ENCODE data around the gene PTPRN2.
"Not testable (repeated sequence)": the region's sequence is repeated elsewhere in the genome, so short reads cannot be mapped to it uniquely, and the experiment has no call there.

Gene PTPRN2

GRCh38 chr7:157947504-157947903 lies 640.1 kb downstream of the PTPRN2 start:
- DNase-seq (ENCODE audit: low spot score), result no peak

- DNase-seq (ENCODE audit: low spot score), result no peak
Observed at GRCh38 chr7:157946398-157947060, 641.1 kb downstream of the PTPRN2 start.

- no peak for DNase-seq (ENCODE audit: low spot score)
Observed at GRCh38 chr7:157945401-157945800, 642.2 kb downstream of the PTPRN2 start.

- no peak for DNase-seq (ENCODE audit: low spot score)
Observed at GRCh38 chr7:157944734-157945291, 642.8 kb downstream of the PTPRN2 start.

- no peak for DNase-seq (ENCODE audit: low spot score)
Observed at GRCh38 chr7:157944051-157944450, 643.6 kb downstream of the PTPRN2 start.

GRCh38 chr7:157943561-157943960 lies 644.1 kb downstream of the PTPRN2 start:
- no peak for DNase-seq (ENCODE audit: low spot score)

- DNase-seq (ENCODE audit: low spot score), result no peak
Observed at GRCh38 chr7:157941210-157941609, 646.4 kb downstream of the PTPRN2 start.

GRCh38 chr7:157940497-157940896 lies 647.1 kb downstream of the PTPRN2 start:
- no peak for DNase-seq (ENCODE audit: low spot score)

GRCh38 chr7:157938211-157938610 lies 649.4 kb downstream of the PTPRN2 start:
- DNase-seq (ENCODE audit: low spot score), result no peak

GRCh38 chr7:157937406-157937805 lies 650.2 kb downstream of the PTPRN2 start:
- DNase-seq (ENCODE audit: low spot score), result no peak

- DNase-seq (ENCODE audit: low spot score), result no peak
Observed at GRCh38 chr7:157936976-157937375, 650.6 kb downstream of the PTPRN2 start.

GRCh38 chr7:157935721-157936120 lies 651.9 kb downstream of the PTPRN2 start:
- not testable (repeated sequence) for DNase-seq (ENCODE audit: low spot score)

- DNase-seq (ENCODE audit: low spot score), result peak; percentile 11
Observed at GRCh38 chr7:157933219-157934155, 654.1 kb downstream of the PTPRN2 start.

- peak; percentile 59 for DNase-seq (ENCODE audit: low spot score)
Observed at GRCh38 chr7:157932498-157933218, 655.0 kb downstream of the PTPRN2 start.

- DNase-seq (ENCODE audit: low spot score), result no peak
Observed at GRCh38 chr7:157930926-157931466, 656.6 kb downstream of the PTPRN2 start.

- DNase-seq (ENCODE audit: low spot score), result no peak
Observed at GRCh38 chr7:157930441-157930840, 657.2 kb downstream of the PTPRN2 start.

- DNase-seq (ENCODE audit: low spot score), result no peak
Observed at GRCh38 chr7:157929671-157930070, 658.0 kb downstream of the PTPRN2 start.

- DNase-seq (ENCODE audit: low spot score), result no peak
Observed at GRCh38 chr7:157928808-157929425, 658.7 kb downstream of the PTPRN2 start.

GRCh38 chr7:157928171-157928794 lies 659.3 kb downstream of the PTPRN2 start:
- DNase-seq (ENCODE audit: low spot score), result no peak

- DNase-seq (ENCODE audit: low spot score), result no peak
Observed at GRCh38 chr7:157927313-157927925, 660.2 kb downstream of the PTPRN2 start.

Measured in LoVo (cell line).